Measurements from ENCODE around the gene TMEM132E.
A peak's percentile ranks its signal among the peaks of the same experiment; 100 is the strongest.

TMEM132E gene

GRCh38 chr17:34637041-34637547 lies 57.7 kb downstream of the TMEM132E start:
- DNase-seq: no peak

GRCh38 chr17:34637548-34638525 lies 58.5 kb downstream of the TMEM132E start:
- peak; percentile 55 for DNase-seq

GRCh38 chr17:34638526-34639260 lies 59.3 kb downstream of the TMEM132E start:
- DNase-seq: no peak

GRCh38 chr17:34639706-34640425 lies 60.5 kb downstream of the TMEM132E start:
- DNase-seq: no peak

- DNase-seq: no peak
Measured at GRCh38 chr17:34641368-34641767, 62.0 kb downstream of the TMEM132E start.

- DNase-seq: no peak
Measured at GRCh38 chr17:34644941-34645550, 65.7 kb downstream of the TMEM132E start.

- no peak for DNase-seq
Measured at GRCh38 chr17:34645594-34645993, 66.2 kb downstream of the TMEM132E start.

- no peak for DNase-seq
Measured at GRCh38 chr17:34647511-34647910, 68.1 kb downstream of the TMEM132E start.

GRCh38 chr17:34650051-34650750 lies 70.8 kb downstream of the TMEM132E start:
- no peak for DNase-seq

GRCh38 chr17:34651402-34651811 lies 72.0 kb downstream of the TMEM132E start:
- DNase-seq: no peak

- no peak for DNase-seq
Measured at GRCh38 chr17:34652021-34652555, 72.7 kb downstream of the TMEM132E start.

- no peak for DNase-seq
Measured at GRCh38 chr17:34653511-34653910, 74.1 kb downstream of the TMEM132E start.

- DNase-seq: no peak
Measured at GRCh38 chr17:34654276-34654880, 75.0 kb downstream of the TMEM132E start.

GRCh38 chr17:34654881-34655276 lies 75.5 kb downstream of the TMEM132E start:
- DNase-seq: no peak

- no peak for DNase-seq
Measured at GRCh38 chr17:34656801-34657200, 77.4 kb downstream of the TMEM132E start.

- no peak for DNase-seq
Measured at GRCh38 chr17:34658811-34659560, 79.6 kb downstream of the TMEM132E start.

- no peak for DNase-seq
Measured at GRCh38 chr17:34663714-34664113, 84.3 kb downstream of the TMEM132E start.

- DNase-seq: no peak
Measured at GRCh38 chr17:34665150-34665806, 85.9 kb downstream of the TMEM132E start.
